Duodenal mucosa (tissue), 2 donors: ENCODE data around the gene PAN3.
"Not testable (repeated sequence)": the region's sequence is repeated elsewhere in the genome, so short reads cannot be mapped to it uniquely, and the experiment has no call there.

Experiments used
- H3K27ac ChIP-seq: one replicate; pipeline ENCODE4 v1.7.0; 2013; ENCODE audit warnings: low read depth, low read length
- H3K27me3 ChIP-seq, 2 donors: one replicate each; pipeline ENCODE4 v1.7.0; 2013; ENCODE audit warnings: low read length in 2 of 2, control low read depth in 1 of 2; ENCODE audit not compliant: insufficient read depth in 2 of 2, control insufficient read depth in 1 of 2
- H3K36me3 ChIP-seq, 2 donors: one replicate each; pipeline ENCODE4 v1.7.0; 2013; ENCODE audit warnings: low read length in 2 of 2, control low read depth in 1 of 2; ENCODE audit not compliant: insufficient read depth in 2 of 2, control insufficient read depth in 1 of 2
- H3K4me1 ChIP-seq, 2 donors: one replicate each; pipeline ENCODE4 v1.7.0; 2013; ENCODE audit warnings: low read length in 2 of 2, control low read depth in 1 of 2; ENCODE audit not compliant: insufficient read depth in 2 of 2, control insufficient read depth in 1 of 2
- H3K4me3 ChIP-seq, 2 donors: one replicate each; pipeline ENCODE4 v1.7.0; 2013; ENCODE audit warnings: low read length in 2 of 2, low read depth in 1 of 2
- H3K9ac ChIP-seq, 2 donors: one replicate each; pipeline ENCODE4 v1.7.0; 2013; ENCODE audit warnings: low read length in 2 of 2, low read depth in 1 of 2
- H3K9me3 ChIP-seq, 2 donors: one replicate each; pipeline ENCODE4 v1.7.0; 2013; ENCODE audit warnings: low read length in 2 of 2, control low read depth in 1 of 2; ENCODE audit not compliant: control insufficient read depth in 1 of 2

The PAN3 gene

GRCh38 chr13:28138012-28138755 lies at the start of gene PAN3:
Gene PAN3 (plus strand): TSS chr13:28138545. CDS start chr13:28138658, 113 bp downstream.
- peak within 1 kb of the TSS; percentile 93 for H3K27ac ChIP-seq
- no peaks in the 10 kb centered on the region for H3K9me3 ChIP-seq
- peaks cover 0 to 18% of the 10 kb centered on the region in 2 donors for H3K4me1 ChIP-seq
- no peaks in the 10 kb centered on the region for H3K27me3 ChIP-seq
- no peaks in the 10 kb centered on the region for H3K36me3 ChIP-seq
- peak within 1 kb of the TSS; percentile 74 to 90 for H3K9ac ChIP-seq
- H3K4me3 ChIP-seq = peak within 1 kb of the TSS; percentile 80 to 84

GRCh38 chr13:28089065-28089464 lies 49.3 kb upstream of the PAN3 start:
- Histone ChIP-seq H3K36me3 (no peaks in the 10 kb centered on the region), H3K27me3 (peaks cover 0 to 2% of the 10 kb centered on the region in 2 donors), H3K9ac (no peak overlapping the region), H3K4me3 (no peak overlapping the region), H3K4me1 (no peaks in the 10 kb centered on the region), H3K9me3 (no peaks in the 10 kb centered on the region), H3K27ac (no peak overlapping the region)

- Histone ChIP-seq H3K4me1 (no peaks in the 10 kb centered on the region), H3K4me3 (no peak overlapping the region), H3K27ac (no peak overlapping the region), H3K27me3 (peaks cover 0 to 4% of the 10 kb centered on the region in 2 donors), H3K9me3 (no peaks in the 10 kb centered on the region), H3K36me3 (no peaks in the 10 kb centered on the region), H3K9ac (no peak overlapping the region)
Measured at GRCh38 chr13:28092431-28092830, 45.9 kb upstream of the PAN3 start.

- no peaks in the 10 kb centered on the region for H3K4me1 ChIP-seq
- no peaks in the 10 kb centered on the region for H3K9me3 ChIP-seq
- no peaks in the 10 kb centered on the region for H3K36me3 ChIP-seq
- H3K4me3 ChIP-seq = no peak overlapping the region
- H3K27me3 ChIP-seq = peaks cover 3 to 16% of the 10 kb centered on the region in 2 donors
- H3K9ac ChIP-seq = no peak overlapping the region
- H3K27ac ChIP-seq = no peak overlapping the region
Measured at GRCh38 chr13:28093881-28094280, 44.5 kb upstream of the PAN3 start.

GRCh38 chr13:28094306-28094705 lies 44.0 kb upstream of the PAN3 start:
- H3K9ac ChIP-seq = no peak overlapping the region
- H3K4me3 ChIP-seq = no peak overlapping the region
- no peaks in the 10 kb centered on the region for H3K9me3 ChIP-seq
- no peaks in the 10 kb centered on the region for H3K4me1 ChIP-seq
- no peaks in the 10 kb centered on the region for H3K36me3 ChIP-seq
- H3K27ac ChIP-seq = no peak overlapping the region
- peaks cover 3 to 20% of the 10 kb centered on the region in 2 donors for H3K27me3 ChIP-seq

GRCh38 chr13:28097503-28097902 lies 40.8 kb upstream of the PAN3 start:
- no peak overlapping the region for H3K27ac ChIP-seq
- peaks cover 0 to 5% of the 10 kb centered on the region in 2 donors for H3K4me1 ChIP-seq
- no peaks in the 10 kb centered on the region for H3K9me3 ChIP-seq
- H3K4me3 ChIP-seq = no peak overlapping the region
- no peak overlapping the region for H3K9ac ChIP-seq
- no peaks in the 10 kb centered on the region for H3K36me3 ChIP-seq
- H3K27me3 ChIP-seq = peaks cover 17 to 43% of the 10 kb centered on the region in 2 donors

- Histone ChIP-seq H3K27me3 (peaks cover 18 to 47% of the 10 kb centered on the region in 2 donors), H3K4me3 (peak overlapping the region; percentile 46 to 50), H3K9me3 (no peaks in the 10 kb centered on the region), H3K9ac (no peak overlapping the region), H3K4me1 (peaks cover 0 to 5% of the 10 kb centered on the region in 2 donors), H3K27ac (no peak overlapping the region), H3K36me3 (no peaks in the 10 kb centered on the region)
Measured at GRCh38 chr13:28099396-28100149, 38.8 kb upstream of the PAN3 start.

GRCh38 chr13:28100150-28101121 lies 37.9 kb upstream of the PAN3 start, which contains the start of gene FLT3:
Gene FLT3 (minus strand): TSS chr13:28100576. CDS start chr13:28100510, 66 bp downstream.
- H3K27ac ChIP-seq = no peak within 1 kb of the TSS
- H3K4me3 ChIP-seq = peak within 1 kb of the TSS; percentile 46 to 50
- peaks cover 18 to 47% of the 10 kb centered on the region in 2 donors for H3K27me3 ChIP-seq
- no peak within 1 kb of the TSS for H3K9ac ChIP-seq
- no peaks in the 10 kb centered on the region for H3K9me3 ChIP-seq
- H3K36me3 ChIP-seq = no peaks in the 10 kb centered on the region
- peaks cover 0 to 5% of the 10 kb centered on the region in 2 donors for H3K4me1 ChIP-seq

- H3K9me3 ChIP-seq, H3K4me3 ChIP-seq, H3K27ac ChIP-seq, H3K4me1 ChIP-seq, H3K36me3 ChIP-seq, H3K9ac ChIP-seq: not testable (repeated sequence)
- peaks cover 18 to 47% of the 10 kb centered on the region in 2 donors for H3K27me3 ChIP-seq
Measured at GRCh38 chr13:28101886-28102285, 36.5 kb upstream of the PAN3 start.
